ENCODE measurements around the gene FCRLB.
A peak's percentile ranks its signal among the peaks of the same experiment; 100 is the strongest.
"Not testable (repeated sequence)": the region's sequence is repeated elsewhere in the genome, so short reads cannot be mapped to it uniquely, and the experiment has no call there.

FCRLB gene

GRCh38 chr1:161719325-161719611, 2.1 kb upstream of the FCRLB start:
- no peak for DNase-seq (ENCODE audit: low read depth)

GRCh38 chr1:161720422-161720821, 922 bp upstream of the FCRLB start:
- DNase-seq (ENCODE audit: low read depth): no peak

DNA sequence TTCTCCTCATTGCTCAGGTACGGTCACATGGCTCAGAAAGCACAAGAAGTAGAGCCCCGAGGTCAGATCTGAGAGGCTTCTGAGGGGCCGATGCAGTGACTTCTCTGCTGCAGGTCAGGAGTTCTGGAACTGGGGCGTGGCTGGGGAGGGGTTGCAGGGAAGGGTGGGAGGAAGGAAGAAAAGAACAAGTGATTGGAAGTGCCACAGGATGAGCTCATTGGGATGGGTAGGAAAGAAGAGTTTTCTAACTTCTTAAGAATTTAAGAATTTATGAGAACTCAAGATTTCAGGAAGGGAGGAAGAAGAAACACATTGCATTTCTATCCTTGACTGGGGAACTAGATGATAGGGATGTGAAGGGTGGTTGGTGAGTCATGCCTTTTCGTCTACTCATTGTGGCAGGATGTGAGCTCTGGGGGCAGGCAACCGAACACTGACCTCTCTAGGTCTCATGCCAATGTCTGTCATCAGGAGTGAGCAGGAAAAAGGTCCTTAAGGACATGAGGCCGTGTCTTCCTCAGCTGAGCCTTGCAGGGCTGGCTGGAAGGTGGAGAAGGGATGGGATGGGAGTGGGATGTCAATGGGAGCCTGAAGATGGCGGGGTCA, 497 bp downstream of the FCRLB start:
- DNase-seq (ENCODE audit: low read depth): no peak

GRCh38 chr1:161722406-161722805, 1.1 kb downstream of the FCRLB start:
- DNase-seq (ENCODE audit: low read depth): no peak

DNA sequence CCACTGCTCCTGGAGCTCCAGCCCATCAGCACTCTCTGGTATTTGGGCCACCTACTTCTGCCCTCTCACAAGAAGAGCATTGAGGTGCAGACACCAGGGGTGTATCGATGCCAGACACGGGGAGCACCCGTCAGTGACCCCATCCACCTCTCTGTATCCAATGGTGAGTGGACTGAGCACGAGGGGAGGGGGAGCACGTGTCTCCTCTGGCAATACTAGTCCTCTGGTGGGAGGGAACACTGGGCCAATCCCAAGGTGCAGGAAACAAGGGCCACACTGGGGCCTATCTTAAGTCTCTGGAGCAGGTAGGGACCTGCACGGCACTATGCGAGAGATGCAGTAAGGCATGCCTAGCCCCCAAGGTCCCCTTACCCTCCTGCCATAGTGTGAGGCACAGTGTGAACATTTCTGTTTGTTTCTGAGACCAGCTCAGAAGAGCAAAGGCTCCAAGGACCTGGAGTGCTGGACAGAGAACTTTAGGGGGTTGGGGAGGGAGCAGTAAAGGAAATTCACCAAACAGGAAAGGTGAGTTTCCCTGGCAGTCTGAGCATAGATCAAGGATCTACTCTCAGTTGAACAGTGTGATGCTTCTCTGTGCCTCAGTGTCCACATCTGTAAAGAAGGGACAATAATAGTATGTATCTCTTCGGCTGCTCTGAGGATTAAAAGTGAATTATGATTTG, 2.3 kb downstream of the FCRLB start:
- DNase-seq (ENCODE audit: low read depth): no peak

- DNase-seq (ENCODE audit: low read depth): not testable (repeated sequence)
These were observed 4.0 kb downstream of the FCRLB start for GRCh38 chr1:161725258-161725907.

- DNase-seq (ENCODE audit: low read depth): no peak
These were observed 4.6 kb downstream of the FCRLB start for GRCh38 chr1:161725908-161726472.

- DNase-seq (ENCODE audit: low read depth): peak; percentile 45
These were observed 5.3 kb downstream of the FCRLB start for GRCh38 chr1:161726473-161727255.

- no peak for DNase-seq (ENCODE audit: low read depth)
These were observed 6.0 kb downstream of the FCRLB start for GRCh38 chr1:161727256-161727924.

DNA sequence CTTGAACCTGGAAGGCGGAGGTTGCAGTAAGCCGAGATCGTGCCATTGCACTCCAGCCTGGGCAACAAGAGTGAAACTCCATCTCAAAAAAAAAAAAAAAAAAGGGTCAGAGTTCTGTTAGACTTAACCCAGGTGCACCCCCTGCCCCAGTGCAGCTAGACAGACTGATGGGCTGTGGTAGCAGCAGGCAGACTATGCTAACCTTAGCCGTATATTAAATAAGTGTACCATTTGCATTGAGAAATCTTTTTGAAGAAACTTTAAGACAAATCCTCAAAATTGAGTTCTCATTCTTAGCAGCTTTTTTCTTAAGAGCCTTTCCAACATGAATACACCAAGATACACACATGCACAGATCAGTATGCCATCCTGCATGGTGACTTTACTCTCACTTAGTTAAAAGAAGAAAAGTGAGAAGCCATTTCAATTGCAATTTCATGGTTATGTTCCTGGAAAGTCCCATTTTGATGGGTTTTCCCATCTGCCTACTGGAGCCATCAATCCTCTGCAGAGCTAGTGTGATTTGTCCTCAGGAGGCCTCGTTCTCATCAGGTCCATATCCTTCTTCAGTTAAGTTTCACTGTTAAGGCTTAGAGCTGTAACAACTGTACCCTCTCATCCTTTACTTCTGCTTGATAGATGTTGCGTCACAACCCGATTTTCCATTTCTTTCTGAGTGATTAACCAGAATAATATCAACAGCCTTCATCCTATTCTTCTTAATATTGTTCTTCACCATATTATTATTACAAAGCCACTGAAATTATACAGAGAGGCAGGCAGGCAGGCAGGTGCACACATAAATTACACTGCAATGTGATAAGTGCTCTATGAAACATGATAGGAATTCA, 7.3 kb downstream of the FCRLB start:
- DNase-seq (ENCODE audit: low read depth): no peak

- DNase-seq (ENCODE audit: low read depth): no peak
These were observed 8.8 kb downstream of the FCRLB start for GRCh38 chr1:161730050-161730564.

DNA sequence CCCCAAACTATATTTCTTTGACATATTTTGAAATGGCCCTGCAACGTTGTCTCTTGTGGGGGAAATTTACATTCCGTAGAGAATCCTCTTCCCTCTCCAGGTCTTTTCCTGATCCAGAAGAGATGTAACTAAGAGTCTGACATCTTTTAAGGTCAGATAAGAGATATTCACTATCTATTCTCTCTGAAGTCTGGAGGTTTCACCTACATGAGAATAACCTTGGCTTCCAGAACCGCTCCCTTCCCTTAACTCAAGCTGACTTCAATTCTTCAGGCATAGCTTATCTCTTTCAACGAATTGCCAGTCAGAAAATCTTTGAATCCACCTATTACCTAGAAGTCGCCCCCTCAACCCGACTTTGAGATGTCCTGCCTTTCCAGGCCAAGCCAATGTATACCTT, 9.9 kb downstream of the FCRLB start:
- DNase-seq (ENCODE audit: low read depth): no peak

- DNase-seq (ENCODE audit: low read depth): no peak
These were observed 10.8 kb downstream of the FCRLB start for GRCh38 chr1:161731981-161732718.

DNA sequence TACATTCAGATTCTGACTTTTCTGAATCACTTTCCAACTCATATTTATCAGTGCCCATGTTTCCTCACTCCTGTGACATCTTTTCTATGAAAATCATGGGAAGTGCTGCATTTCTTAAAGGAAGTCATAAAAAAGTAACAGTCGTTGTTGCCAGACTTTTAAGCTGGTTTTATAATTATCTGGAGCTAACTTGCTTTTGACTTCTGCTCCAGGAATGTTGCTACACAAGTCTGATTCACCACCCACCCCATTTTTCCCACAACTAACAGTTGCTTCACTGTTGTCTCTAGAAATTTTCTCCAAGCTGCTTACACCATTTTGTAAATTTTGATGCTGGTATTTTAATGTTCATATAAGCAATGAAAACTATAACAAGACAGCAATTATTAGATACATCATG, 12.2 kb downstream of the FCRLB start:
- DNase-seq (ENCODE audit: low read depth): no peak

DNA sequence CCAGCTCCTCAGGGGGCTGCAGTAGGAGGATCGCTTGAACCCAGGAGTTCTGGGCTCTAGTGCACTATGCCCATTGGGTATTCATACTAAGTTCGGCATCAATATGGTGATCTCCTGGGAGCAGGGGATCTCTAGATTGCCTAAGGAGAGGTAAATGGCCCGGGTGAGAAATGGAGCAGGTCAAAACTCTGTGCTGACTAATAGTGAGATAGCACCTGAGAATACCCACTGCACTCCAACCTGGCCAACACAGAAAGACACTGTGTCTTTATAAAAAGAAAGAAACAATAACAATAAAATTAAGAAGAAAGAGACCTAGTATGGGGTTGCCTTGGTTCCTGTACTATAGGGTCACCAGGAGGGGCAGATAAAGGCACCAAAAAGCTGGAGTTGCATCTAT, 14.5 kb downstream of the FCRLB start:
- DNase-seq (ENCODE audit: low read depth): no peak

- no peak for DNase-seq (ENCODE audit: low read depth)
These were observed 15.1 kb downstream of the FCRLB start for GRCh38 chr1:161736335-161736969.

DNA sequence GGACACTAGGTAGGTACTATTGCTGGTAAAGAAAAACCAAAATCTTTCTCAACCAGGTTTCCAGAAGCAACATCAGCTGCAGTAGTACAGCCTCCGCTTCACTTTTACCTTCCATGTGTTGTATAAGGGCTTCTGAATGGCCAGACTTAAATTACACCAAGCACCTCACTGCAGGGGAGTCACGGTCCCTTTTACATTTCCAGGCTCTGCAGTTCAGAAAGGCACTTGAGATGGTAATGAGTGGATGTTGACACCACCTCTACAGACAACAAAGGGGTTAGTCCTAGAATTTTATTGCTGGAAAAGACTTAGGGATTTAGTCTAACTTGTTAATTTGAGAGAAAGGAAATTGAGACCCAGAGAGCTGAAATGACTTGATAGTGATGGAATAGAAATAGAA, 16.3 kb downstream of the FCRLB start:
- no peak for DNase-seq (ENCODE audit: low read depth)

GRCh38 chr1:161738627-161739287, 17.4 kb downstream of the FCRLB start:
- no peak for DNase-seq (ENCODE audit: low read depth)
